GM12878 (cell line): ENCODE data around the gene PPP1R27. TPM values are rescaled to one million over a fixed set of nuclear protein-coding genes. Genes with fewer than 3 reads are reported as not detected.

Experiments used
- CEBPB ChIP-seq, 2 experiments: fragments of 150-350 bp in 1 of 2; IDR thresholded peaks; 2 replicates each; pipeline ENCODE4 v1.6.1; 2012 to 2014; ENCODE audit warnings: low read depth in 2 of 2, low read length in 2 of 2, borderline replicate concordance in 1 of 2, inconsistent platforms in 1 of 2
- DPF2 ChIP-seq: fragments of 450-650 bp; IDR thresholded peaks from 2 replicates; pipeline ENCODE4 v1.6.1; 2017; ENCODE audit warnings: mild to moderate bottlenecking
- EGR1 ChIP-seq, 2 experiments: IDR thresholded peaks; 1 replicate in 1 of 2; 2 replicates in 1 of 2; pipeline ENCODE4 v1.6.1; 2011 to 2012; ENCODE audit warnings: low read depth in 2 of 2, low read length in 2 of 2, borderline replicate concordance in 1 of 2, mild to moderate bottlenecking in 1 of 2, moderate library complexity in 1 of 2
- ETV6 ChIP-seq, 2 experiments: fragments of 450-650 bp in 1 of 2; IDR thresholded peaks in 1 of 2; conservative IDR thresholded peaks in 1 of 2; 2 replicates each; pipeline ENCODE4 v1.6.1; 2014; ENCODE audit warnings: antibody characterized with exemption in 1 of 2, borderline replicate concordance in 1 of 2, low read depth in 1 of 2, mild to moderate bottlenecking in 1 of 2, moderate library complexity in 1 of 2
- FOS ChIP-seq: IDR thresholded peaks from 3 replicates; pipeline ENCODE4 v1.6.1; 2011; ENCODE audit warnings: borderline replicate concordance; ENCODE audit not compliant: insufficient read length; ENCODE audit errors: extremely low read depth
- IRF4 ChIP-seq: IDR thresholded peaks from 2 replicates; pipeline ENCODE4 v1.6.1; 2011; ENCODE audit warnings: low read depth, low read length
- JUND ChIP-seq: IDR thresholded peaks from 2 replicates; pipeline ENCODE4 v1.6.1; 2012; ENCODE audit warnings: low read depth, mild to moderate bottlenecking, low read length, improper control_type of control experiment, moderate library complexity
- NBN ChIP-seq: fragments of 450-650 bp; IDR thresholded peaks from 2 replicates; pipeline ENCODE4 v1.6.1; 2016
- NFYA ChIP-seq: IDR thresholded peaks from 2 replicates; pipeline ENCODE4 v1.6.1; 2011; ENCODE audit warnings: low read depth, mild to moderate bottlenecking, low read length, improper control_type of control experiment, borderline replicate concordance
- PAX5 ChIP-seq: IDR thresholded peaks from 2 replicates; pipeline ENCODE4 v1.6.1; 2011; ENCODE audit warnings: low read depth, low read length, borderline replicate concordance
- PAX8 ChIP-seq: fragments of 450-650 bp; IDR thresholded peaks from 2 replicates; pipeline ENCODE4 v1.6.1; 2017; ENCODE audit warnings: mild to moderate bottlenecking, moderate library complexity
- RAD51 ChIP-seq: fragments of 450-650 bp; IDR thresholded peaks from 2 replicates; pipeline ENCODE4 v1.6.1; 2016; ENCODE audit warnings: moderate library complexity, mild to moderate bottlenecking, inconsistent platforms
- SIN3A ChIP-seq: IDR thresholded peaks from 2 replicates; pipeline ENCODE4 v1.6.1; 2012; ENCODE audit warnings: low read depth, low read length, improper control_type of control experiment
- TCF3 ChIP-seq: IDR thresholded peaks from 2 replicates; pipeline ENCODE4 v1.6.1; 2012; ENCODE audit warnings: low read depth, mild to moderate bottlenecking, low read length, borderline replicate concordance; ENCODE audit not compliant: insufficient read depth
- WRNIP1 ChIP-seq: IDR thresholded peaks from 2 replicates; pipeline ENCODE4 v1.6.1; 2011; ENCODE audit warnings: low read depth, low read length, improper control_type of control experiment, borderline replicate concordance
- ZNF217 ChIP-seq: fragments of 450-650 bp; IDR thresholded peaks from 2 replicates; pipeline ENCODE4 v1.6.1; 2017; ENCODE audit warnings: antibody characterized with exemption, mild to moderate bottlenecking
- polyA plus RNA-seq, 11 experiments: library from polyadenylated mRNA; depleted of rRNA in 4 of 11; unstranded in 6 of 11; stranded (reverse) in 5 of 11; fragments of >200 nt; fragmentation: Nextera tagmentation in 4 of 11; fragmentation: Illumina TruSeq in 1 of 11; extraction: Ambion mirVana in 4 of 11; extraction: Trizol in 1 of 11; gene quantifications; 1 replicate in 1 of 11; 2 replicates in 10 of 11; pipeline versions ENCODE4 v1.2.1 to v1.2.3, GENCODE V29; 2011 to 2016; ENCODE audit warnings: inconsistent platforms in 2 of 11, missing spikeins in 2 of 11, low read depth in 1 of 11
- total RNA-seq, 4 experiments: library from RNA; depleted of rRNA in 3 of 4; stranded (reverse); fragments of >200 nt in 3 of 4; fragmentation: Illumina TruSeq in 1 of 4; extraction: Trizol in 1 of 4; gene quantifications; 2 replicates each; pipeline versions ENCODE4 v1.2.1 to v1.2.3, GENCODE V29; 2013 to 2021
- TF ChIP-seq, protein P1 (sequence below): IDR thresholded peaks from 2 replicates; pipeline ENCODE4 v1.6.1; 2011; ENCODE audit warnings: low read depth, low read length, improper control_type of control experiment, borderline replicate concordance
- TF ChIP-seq, protein P2 (sequence below): fragments of 450-650 bp; IDR thresholded peaks from 2 replicates; pipeline ENCODE4 v1.6.1; 2017; ENCODE audit warnings: mild to moderate bottlenecking, moderate library complexity
- TF ChIP-seq, protein P3 (sequence below): fragments of 450-650 bp; IDR thresholded peaks from 2 replicates; pipeline ENCODE4 v1.6.1; 2018; ENCODE audit warnings: mild to moderate bottlenecking, low read depth, moderate library complexity; ENCODE audit not compliant: partially characterized antibody
- TF ChIP-seq, protein P4 (sequence below): IDR thresholded peaks from 2 replicates; pipeline ENCODE4 v1.6.1; 2011; ENCODE audit warnings: mild to moderate bottlenecking, low read depth, low read length, moderate library complexity; ENCODE audit not compliant: insufficient replicate concordance

PPP1R27 gene
- total and polyA plus RNA-seq, 10 of the 15 experiments (the other 5 are each of a cell fraction or from before 2014, with no cell fraction given): 0.17 to 1.6 (median 0.49) TPM; not detected in 3

DNA sequence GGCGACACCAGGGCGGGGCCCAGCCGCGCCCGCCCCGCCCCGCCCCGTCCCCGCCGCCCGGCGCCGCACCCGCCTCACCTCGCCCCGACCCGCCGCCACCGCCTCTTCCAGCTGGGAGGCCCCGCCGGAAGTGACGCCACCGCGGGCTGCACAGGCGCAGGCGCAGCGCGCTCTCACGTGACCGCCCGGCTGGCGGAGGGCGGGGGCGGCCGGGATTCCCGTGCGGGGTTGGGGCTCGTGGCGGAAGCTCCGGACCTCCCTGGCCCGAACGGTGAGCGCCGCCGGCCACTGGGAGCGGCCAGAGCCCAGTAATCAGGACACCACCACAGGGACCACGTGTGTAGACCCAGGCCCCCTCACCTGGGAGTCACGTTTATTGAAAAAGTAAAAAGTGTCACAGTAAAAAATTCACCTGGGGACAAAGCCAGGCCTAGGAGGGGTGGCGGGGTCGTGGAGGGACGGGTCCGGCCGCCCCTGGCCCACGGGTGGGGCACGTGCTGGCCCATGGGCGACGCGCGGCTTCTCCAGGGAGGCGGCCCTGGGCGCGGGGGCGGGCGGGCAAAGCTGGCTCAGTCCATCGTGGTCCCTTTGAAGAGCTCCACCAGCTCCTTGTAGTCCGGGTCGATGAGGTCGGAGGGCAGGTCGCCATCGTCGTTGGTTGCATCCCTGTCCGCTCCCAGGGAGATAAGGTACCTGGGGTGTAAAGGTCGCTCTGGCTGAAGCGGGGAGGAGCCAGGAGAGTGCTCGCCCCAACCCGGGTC is 1.5 kb downstream of the PPP1R27 start, which contains the start of gene MCRIP1 (continued):
- TF ChIP-seq, protein P1, sequence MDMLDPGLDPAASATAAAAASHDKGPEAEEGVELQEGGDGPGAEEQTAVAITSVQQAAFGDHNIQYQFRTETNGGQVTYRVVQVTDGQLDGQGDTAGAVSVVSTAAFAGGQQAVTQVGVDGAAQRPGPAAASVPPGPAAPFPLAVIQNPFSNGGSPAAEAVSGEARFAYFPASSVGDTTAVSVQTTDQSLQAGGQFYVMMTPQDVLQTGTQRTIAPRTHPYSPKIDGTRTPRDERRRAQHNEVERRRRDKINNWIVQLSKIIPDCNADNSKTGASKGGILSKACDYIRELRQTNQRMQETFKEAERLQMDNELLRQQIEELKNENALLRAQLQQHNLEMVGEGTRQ: peak; percentile 79
- no peak for TF ChIP-seq JUND
- TF ChIP-seq, protein P2, sequence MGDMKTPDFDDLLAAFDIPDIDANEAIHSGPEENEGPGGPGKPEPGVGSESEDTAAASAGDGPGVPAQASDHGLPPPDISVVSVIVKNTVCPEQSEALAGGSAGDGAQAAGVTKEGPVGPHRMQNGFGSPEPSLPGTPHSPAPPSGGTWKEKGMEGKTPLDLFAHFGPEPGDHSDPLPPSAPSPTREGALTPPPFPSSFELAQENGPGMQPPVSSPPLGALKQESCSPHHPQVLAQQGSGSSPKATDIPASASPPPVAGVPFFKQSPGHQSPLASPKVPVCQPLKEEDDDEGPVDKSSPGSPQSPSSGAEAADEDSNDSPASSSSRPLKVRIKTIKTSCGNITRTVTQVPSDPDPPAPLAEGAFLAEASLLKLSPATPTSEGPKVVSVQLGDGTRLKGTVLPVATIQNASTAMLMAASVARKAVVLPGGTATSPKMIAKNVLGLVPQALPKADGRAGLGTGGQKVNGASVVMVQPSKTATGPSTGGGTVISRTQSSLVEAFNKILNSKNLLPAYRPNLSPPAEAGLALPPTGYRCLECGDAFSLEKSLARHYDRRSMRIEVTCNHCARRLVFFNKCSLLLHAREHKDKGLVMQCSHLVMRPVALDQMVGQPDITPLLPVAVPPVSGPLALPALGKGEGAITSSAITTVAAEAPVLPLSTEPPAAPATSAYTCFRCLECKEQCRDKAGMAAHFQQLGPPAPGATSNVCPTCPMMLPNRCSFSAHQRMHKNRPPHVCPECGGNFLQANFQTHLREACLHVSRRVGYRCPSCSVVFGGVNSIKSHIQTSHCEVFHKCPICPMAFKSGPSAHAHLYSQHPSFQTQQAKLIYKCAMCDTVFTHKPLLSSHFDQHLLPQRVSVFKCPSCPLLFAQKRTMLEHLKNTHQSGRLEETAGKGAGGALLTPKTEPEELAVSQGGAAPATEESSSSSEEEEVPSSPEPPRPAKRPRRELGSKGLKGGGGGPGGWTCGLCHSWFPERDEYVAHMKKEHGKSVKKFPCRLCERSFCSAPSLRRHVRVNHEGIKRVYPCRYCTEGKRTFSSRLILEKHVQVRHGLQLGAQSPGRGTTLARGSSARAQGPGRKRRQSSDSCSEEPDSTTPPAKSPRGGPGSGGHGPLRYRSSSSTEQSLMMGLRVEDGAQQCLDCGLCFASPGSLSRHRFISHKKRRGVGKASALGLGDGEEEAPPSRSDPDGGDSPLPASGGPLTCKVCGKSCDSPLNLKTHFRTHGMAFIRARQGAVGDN: peak; percentile 63; the same call in 1 of the 2 replicates
- TF ChIP-seq PAX8: no peak
- TF ChIP-seq EGR1 (IDR thresholded peaks at IDR 0.05; ENCODE audit: borderline replicate concordance in 1 of 2, low read depth in 2 of 2, low read length in 2 of 2): peak in 1 of 2 experiments; percentile 98; a peak in 2 of 3 replicates
- TF ChIP-seq TCF3: peak; percentile 86
- TF ChIP-seq NBN: 0 out of 2 replicates have a peak, but pooled peaks have one; percentile 8
- no peak for TF ChIP-seq FOS
- peak; percentile 24; the same call in 1 of the 2 replicates for TF ChIP-seq DPF2
- TF ChIP-seq ZNF217: no peak
- no peak for TF ChIP-seq CEBPB (IDR thresholded peaks at IDR 0.05; ENCODE audit: borderline replicate concordance in 1 of 2, low read depth in 2 of 2, low read length in 2 of 2)
- TF ChIP-seq RAD51: peak; percentile 26; the same call in 1 of the 2 replicates
- TF ChIP-seq, protein P3, sequence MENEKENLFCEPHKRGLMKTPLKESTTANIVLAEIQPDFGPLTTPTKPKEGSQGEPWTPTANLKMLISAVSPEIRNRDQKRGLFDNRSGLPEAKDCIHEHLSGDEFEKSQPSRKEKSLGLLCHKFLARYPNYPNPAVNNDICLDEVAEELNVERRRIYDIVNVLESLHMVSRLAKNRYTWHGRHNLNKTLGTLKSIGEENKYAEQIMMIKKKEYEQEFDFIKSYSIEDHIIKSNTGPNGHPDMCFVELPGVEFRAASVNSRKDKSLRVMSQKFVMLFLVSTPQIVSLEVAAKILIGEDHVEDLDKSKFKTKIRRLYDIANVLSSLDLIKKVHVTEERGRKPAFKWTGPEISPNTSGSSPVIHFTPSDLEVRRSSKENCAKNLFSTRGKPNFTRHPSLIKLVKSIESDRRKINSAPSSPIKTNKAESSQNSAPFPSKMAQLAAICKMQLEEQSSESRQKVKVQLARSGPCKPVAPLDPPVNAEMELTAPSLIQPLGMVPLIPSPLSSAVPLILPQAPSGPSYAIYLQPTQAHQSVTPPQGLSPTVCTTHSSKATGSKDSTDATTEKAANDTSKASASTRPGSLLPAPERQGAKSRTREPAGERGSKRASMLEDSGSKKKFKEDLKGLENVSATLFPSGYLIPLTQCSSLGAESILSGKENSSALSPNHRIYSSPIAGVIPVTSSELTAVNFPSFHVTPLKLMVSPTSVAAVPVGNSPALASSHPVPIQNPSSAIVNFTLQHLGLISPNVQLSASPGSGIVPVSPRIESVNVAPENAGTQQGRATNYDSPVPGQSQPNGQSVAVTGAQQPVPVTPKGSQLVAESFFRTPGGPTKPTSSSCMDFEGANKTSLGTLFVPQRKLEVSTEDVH: no peak
- TF ChIP-seq, protein P4, sequence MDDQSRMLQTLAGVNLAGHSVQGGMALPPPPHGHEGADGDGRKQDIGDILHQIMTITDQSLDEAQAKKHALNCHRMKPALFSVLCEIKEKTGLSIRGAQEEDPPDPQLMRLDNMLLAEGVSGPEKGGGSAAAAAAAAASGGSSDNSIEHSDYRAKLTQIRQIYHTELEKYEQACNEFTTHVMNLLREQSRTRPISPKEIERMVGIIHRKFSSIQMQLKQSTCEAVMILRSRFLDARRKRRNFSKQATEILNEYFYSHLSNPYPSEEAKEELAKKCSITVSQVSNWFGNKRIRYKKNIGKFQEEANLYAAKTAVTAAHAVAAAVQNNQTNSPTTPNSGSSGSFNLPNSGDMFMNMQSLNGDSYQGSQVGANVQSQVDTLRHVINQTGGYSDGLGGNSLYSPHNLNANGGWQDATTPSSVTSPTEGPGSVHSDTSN: peak; percentile 47
- TF ChIP-seq WRNIP1: no peak
- TF ChIP-seq NFYA: no peak
- peak; percentile 56; the same call in 1 of the 2 replicates for TF ChIP-seq SIN3A
- TF ChIP-seq PAX5: 0 out of 2 replicates have a peak, but pooled peaks have one; percentile 27
- no peak for TF ChIP-seq ETV6 (conservative IDR thresholded peaks at IDR 0.05 in 1 of 2, IDR thresholded peaks at IDR 0.05 in 1 of 2; ENCODE audit: borderline replicate concordance in 1 of 2, low read depth in 1 of 2)
- no peak for TF ChIP-seq IRF4
